Measurements from ENCODE around the gene MMS22L.

MMS22L gene

DNA sequence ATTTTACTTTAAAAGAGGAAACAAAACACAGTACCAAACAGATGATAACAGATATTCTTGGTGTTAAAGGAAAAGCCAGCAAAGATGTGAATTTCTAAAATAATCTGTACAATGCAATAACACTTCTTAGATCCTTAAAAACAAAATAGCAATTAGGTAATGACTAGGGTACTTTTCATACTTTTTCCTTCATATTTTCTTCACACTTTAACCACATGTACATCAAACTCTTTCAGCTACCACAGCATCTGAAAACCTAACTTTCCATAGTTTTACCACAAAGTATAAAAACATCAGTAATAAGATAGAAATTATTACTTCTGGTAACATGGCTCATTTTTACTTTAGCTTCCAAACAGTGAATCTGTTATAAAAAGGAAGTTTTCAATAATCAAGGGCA is 141.3 kb downstream of the MMS22L start:
- FAIRE-seq, result no peak

DNA sequence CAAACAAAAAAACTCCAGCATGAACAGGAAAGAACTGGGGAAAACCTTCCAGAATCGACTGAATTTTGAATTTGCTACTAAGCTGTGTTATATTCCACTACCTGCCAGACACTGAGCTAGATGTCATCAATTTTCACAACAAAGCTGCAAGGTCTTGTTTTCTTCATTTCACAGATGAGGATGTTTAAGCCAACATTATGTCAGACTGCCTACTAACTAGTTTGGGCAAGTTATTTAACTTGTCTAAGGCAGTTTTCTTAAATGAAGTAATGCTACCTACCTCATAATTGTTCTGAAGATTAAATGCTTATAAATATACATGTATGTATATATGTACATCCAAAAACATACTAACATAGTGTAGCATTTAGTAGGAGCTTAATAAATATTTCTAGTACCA is 144.4 kb downstream of the MMS22L start:
- no peak for FAIRE-seq

DNA sequence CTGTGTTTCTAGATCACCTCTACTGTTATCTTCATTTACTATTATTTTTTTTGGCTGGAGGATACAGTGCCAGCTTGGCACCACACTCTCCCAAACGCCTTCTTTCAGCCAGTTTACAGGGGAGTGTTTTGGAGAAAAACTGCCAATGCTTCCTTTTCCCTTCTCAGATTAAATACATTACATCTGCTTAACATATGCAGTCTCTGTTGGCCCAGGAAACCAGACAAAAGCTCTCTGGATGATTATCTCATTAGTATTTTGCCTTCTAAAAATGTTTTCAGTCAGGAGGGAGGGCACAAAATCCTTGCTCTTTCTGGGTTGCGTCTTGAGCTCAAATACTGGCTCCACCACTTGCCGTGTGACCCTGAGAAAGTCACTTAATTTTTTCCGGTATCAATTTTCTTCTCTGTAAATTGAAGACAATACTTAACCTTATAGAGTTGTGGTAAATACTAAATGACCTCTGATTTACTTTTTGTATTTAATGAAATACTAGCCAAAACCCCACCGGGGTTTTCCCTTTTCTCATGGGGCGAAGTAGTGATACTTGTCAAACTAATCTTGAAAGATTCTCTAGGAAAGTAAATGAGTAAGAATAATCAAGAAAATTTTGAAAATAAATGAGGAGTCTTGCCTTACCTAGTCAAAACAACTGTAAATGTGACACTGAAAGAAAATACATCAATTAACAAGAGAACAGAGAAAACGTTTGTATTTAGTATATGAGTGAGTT is 146.2 kb downstream of the MMS22L start:
- FAIRE-seq, result no peak

DNA sequence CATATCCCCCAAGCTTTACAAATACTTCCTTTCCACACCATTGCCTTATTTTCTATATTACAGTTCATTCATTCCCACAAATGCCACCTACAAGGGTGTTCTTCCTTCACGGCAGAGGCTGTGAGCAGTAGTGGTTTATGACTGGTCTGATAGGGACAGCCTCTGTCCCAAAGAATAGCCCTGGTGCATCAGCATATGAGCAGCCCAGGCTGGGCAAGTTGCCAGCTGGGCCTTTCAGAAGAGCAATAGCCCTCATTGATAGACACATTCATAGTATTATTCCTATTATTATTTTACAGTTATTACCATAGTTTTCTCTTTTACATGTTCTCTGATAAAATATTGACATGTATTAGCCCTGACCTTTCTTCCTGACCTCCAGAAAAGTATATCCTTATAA is 149.9 kb downstream of the MMS22L start:
- FAIRE-seq, result no peak

DNA sequence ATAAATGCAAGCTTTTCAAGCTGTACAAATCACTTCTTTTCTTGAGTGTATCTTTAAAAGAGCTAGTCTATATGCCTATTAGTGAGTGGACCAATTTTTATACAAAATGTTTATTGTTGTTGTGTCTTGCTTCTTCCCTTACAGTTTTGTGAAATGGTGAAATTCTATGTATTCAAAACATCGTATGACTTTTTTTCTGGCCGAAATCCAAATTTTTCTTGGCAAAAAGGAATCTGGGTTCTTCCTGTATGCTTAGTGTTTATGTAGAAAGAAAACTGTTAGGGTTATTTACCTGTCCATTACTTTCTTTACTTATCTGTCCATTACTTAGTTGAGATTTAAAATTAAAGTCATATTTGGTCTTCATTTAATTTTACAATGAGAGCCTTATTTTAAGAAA is 153.9 kb downstream of the MMS22L start:
- FAIRE-seq, result no peak

DNA sequence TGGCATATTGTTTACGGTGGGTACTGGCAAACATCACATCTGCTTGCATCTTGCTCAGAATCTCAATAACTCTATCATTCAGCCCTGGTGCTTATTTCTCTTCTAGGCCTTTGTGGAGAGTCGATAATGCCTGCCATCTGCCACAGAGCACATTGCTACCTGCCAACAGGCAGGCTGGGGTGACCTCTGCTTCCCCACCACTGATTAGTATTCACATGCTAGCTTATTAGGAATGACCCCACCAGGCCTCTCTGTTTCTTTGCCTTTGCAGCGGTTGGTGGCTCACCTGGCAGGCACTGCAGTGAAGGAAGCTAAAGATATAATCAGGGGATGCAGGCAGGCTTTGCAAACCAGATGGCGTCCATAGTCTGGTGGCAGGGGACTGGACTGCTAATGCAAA is 154.5 kb downstream of the MMS22L start:
- no peak for FAIRE-seq

DNA sequence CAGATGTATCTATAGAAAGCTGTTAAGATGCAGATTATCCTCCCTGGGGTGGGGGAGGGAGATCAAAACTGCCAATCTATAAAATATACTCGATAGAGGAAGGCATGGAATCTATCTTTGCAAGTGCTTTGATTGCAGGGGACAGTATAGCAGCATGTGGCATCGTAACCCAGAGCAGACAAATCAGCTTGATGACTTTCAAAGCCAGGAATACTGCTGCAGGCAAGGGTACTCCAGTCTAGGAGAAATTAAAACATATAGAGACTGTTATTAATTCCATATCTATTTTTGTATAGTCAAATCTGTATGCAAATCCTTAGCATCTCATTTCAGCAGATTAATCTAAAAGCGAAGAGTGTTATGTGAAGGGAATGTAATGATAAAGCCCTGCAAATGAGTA is 159.4 kb downstream of the MMS22L start:
- FAIRE-seq, result no peak

DNA sequence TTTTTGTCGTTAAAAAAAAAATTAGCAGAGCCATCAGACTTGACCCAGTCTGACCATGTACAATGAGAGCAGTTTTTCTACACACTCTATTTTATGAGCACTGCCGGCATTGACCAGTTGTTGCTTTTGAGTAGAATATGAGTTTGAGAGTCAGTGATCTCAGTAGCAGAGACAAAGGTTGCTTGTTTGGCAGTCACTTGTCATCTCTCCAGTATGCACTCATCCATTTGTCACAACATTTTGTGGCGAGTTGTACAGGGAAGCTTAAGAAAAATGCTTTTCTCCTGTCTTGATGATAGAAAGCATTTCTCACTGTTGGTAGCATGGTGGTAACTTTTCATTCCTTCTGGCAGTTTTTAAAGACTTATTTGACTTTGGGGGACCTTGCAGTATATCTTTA is 159.9 kb downstream of the MMS22L start:
- no peak for FAIRE-seq

DNA sequence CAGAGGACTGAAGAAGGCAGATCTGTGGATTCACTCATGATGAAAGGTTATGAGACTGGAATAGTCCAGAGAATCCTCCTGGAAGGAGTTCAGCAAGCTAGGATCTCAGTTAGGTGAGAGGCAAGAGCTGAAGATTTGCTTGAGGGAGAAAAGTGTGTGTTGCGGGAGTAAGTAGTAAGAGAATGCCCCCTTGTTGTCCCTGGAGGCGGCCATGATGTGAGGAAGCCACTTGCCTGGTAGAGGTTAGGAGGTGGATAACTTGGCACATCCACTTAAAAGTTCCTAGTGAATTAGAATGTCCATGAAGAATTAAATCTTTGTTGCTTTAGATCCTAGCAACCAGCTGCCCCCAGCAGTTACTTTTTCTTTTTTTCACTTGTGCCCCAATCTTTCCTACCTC is 162.5 kb downstream of the MMS22L start:
- no peak for FAIRE-seq

DNA sequence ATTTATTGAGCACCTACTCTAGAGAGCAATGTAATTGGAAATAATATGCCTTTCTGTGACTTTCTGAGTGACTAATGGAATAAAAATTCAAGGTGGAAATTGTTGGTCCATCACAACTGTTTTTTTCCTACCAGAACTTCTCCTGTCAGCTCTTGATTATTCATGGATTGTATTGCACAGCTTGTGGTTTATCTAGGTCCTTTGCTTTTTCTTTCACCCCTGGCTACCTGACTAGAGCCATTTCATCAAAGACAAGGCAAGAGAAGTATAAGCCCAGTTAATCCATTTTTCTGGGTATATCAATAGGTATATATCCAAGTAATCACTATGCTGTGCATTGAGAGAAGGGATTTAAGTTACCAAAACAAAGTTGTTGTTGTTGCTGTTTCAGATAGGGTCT is 168.4 kb downstream of the MMS22L start:
- FAIRE-seq, result no peak

DNA sequence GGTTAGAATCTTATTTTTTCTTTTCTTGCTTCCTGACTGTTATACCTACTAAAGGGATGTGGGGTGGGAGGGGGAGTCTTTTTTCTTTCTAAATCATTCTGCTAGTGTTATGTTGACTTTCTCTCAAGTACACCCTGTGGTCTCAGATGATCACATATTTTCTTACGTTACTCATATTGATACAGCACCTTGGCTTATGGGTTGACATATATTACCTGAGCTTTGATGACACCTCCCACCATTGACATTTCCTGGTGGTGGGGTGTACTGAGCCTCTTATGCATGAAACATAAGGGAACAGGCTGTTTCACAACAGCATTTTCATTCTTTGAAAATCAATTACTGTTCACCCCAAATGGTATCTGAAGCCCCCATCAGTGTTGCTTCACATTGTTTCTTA is 169.8 kb downstream of the MMS22L start:
- no peak for FAIRE-seq

DNA sequence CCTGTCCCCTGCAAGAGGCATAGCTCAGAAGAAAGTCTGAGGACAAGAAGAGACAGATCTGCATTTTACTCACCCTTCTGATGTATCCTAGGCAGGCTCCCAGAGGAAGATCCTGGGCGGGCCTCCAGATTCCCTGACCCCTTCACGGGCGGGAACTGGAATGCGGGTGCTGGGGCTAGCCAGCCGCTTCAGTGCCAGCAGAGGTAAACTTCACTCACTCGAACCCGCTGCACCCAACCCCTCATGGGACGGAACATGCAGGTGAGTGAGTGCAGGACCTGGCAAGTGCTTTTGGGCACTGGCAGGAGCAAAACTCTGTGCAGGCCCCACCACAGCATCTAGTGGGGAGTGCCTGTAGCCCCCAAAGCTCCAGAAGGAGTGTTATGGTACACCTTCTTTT is 171.8 kb downstream of the MMS22L start:
- FAIRE-seq, result no peak

DNA sequence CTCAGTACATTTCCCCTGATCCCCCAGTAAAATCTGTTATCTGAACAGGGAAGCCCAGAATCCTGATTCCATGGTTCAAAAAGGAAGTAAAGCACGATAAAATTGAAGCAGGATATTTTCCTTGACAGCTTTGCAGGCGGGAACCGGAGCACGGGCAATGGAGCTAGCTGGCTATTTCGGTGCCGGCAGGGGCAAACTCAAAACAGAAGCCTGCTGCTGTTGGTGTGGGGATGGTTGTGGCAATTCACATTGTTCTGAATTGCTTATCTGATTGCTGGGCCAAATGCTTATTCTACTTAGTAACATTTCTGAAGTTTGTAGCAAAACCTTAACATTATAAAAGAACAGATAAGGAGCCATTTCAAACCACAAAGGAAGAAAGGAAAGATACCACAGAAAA is 172.4 kb downstream of the MMS22L start:
- FAIRE-seq, result no peak

DNA sequence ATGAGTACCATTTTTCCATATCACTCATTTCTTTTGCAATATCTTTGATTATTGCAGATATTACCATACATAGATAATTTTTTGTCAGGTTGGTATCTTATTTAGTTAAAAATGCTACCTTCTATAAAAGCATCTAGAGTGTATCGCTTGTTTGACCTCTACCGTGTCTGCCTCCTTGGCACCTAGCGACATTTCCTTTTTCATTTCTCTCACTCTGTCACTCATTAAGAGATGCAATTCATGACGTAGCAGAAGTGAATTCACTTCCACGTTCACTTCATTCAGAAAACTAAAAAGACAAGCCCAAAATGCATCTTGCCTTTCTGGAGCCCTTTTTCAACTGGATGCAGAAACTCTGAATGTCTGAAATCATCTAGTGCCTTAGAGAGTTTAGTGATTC is 172.9 kb downstream of the MMS22L start:
- no peak for FAIRE-seq

DNA sequence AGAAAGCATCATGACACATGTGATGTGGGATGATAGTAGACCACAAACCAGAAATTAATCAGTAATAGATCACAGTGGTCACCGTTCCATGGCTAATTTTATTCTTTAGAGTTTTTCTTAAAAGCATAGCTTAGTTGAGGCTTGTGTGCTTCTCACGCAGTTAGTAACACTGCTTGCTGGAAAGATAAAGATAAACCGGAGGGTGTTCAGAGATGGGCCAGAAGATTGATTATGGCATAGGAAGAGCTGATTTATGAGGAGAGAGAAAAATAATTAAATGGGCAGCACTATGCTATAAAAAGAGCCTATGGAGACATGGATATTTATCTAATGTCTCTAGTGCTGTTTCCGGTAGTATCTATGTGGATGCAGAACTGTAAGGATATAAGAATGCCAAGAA is 173.6 kb downstream of the MMS22L start:
- FAIRE-seq, result no peak

DNA sequence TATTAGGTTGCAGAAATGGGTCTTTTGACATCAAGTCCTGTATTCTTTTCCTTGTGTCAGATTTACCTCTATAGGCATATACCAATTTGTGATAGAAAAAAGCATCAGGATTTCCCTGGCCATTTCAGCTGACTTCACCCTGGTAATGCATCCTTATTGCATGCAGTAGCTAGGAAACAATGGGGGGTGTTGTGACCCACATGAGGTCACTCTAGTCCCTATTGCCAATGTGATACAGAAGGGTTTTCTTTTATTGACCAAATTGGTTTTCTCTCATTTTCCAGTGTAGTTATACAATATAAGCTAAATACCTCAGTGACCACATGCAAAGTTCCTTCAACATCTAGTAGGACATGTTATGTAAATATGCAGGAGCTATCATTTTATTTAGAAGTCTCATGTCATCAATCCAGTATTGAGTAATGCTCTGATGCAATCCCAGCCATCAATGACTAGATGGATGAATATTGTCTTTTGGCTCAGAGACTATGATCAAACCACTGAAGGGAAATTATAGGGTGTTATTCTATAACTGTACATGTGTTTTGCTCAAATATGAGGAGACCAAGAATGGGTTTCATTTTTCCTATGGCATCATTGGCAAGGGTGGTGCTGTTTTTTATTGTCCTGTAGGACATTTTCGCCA is 180.7 kb downstream of the MMS22L start:
- no peak for FAIRE-seq

DNA sequence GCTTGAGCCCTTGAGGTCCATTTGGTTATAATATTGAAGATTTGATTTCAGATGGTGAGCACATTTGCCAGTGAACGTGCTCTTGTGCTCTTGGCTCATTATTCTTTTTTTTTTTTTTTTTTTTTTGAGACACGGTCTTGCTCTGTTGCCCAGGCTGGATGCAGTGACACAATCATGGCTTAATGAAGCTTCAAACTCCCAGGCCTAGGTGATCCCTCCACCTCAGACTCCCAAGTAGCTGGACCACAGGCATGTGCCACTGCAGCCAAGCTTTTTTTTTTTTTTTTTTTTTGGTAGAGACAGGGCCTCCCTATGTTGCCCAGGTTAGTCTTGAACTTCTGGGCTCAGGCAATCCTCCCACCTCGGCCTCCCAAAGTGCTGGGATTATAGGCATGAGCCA is 182.3 kb downstream of the MMS22L start:
- FAIRE-seq, result no peak

DNA sequence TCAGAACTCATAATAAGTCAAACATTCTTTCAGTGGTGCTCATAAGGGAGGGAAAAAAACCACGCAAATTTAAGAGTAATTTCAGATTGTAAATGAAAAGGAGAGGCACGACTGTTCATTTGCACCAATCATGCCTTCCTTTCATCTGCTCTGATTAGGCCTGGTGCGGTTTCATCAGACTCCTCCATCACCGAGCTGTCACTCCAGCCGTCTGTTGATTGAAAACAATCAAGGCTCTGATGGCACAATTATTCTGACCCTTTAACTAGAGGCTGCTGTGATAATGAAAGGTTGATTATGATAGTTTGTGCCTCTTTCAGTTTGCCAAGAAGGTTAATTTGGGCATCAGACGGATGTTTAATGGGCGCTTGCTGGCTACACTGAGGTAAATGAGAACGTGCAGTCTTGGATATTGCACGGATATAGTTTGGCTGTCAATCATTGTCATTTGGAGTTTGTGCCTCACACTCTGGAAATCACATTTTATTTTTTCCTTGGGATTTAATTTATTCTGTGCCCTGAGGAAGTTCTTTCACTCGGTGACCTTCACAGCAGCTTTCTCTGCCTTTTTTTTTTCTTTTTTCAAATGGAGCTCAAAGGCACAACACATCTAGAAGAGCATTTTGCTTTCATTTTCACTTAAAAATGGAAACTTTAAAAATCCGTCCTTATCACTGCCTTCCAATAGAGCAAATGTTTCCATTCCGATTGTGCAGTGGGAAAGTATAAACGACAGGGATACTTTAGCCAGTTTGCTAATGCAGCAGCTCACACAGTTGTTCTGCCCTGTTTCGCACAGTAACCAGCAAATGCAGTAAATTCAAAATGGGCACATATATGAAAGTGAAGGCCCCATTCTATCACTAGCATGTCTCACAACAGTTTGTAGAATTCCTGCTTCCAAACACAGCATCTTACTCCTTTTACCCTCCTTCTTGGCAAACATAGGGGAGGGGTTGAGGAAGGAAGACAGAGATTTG is 185.7 kb downstream of the MMS22L start:
- FAIRE-seq, result no peak

DNA sequence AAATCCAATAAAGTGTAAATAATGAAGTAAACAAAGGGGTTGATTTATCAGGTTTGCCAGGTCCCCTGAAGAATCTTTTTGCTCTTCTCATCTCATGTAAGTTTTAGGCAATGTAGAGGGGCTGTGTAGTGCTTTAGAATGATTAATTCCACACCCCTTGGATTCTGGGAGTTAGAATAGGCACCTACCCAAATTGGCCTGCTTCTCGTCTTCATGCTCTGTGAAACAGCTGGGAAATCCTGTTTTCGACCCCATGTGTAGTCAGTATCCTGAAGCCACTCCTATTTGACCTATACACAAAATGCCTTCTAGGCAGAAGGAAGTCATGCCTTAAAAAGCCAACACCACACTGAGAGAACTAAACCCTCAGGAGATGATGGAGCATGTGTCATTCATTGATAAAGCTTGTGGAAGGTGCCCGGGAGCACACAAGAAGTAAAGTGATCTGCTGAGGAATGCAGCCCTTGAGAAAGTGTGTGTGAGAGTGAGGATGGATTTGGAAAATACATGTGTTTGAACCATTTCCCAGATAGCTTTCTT is 187.6 kb downstream of the MMS22L start:
- no peak for FAIRE-seq

DNA sequence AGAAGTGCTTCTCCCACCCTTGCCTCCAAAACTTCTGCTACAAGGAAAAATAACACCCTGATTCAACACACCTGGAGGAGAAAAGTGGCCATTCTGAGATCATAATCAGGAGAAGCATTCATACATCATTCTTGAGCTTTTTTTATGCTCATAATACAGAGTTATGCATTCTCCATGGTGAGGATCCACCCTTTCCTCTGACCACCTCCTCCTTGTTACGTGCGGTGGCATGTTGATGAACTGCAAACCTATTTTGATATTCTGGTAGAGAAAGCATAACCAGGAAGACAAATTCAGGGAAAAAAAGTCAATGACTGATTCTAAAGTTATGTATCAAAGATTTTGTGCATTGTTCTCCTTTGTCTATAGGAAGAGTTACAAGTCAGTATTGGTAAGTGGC is 188.6 kb downstream of the MMS22L start:
- no peak for FAIRE-seq

DNA sequence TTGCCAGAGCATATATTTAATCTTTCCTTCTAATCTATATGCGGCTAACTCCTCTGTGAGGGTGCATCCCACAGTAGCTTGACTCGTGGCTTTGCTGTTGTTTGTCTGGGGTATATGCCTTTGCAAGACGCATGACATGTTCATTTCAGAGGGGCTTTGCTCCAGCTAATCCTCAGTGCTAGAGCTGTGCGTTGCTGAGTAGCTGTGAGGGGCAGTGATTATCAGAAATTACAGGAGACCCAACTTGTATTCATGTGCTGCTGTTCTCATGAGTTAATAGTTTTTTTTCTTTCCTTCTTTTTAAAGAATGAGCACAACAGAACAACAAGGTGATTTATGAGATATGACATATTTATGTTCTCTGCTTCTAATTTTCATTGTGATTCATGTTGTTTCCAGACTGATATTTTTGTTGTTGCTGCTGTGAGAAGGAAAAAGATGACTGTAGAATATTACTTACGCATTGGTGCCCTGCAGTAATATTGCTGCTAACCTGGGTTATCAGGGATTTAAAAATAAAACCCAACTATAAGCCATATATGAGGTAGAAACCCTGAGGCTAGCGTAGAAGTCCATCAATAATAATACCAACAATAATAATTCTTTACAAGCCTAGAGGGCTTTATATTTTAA is 190.2 kb downstream of the MMS22L start:
- FAIRE-seq, result no peak
